Tracheal epithelial cell (primary cell): ENCODE results near the gene RIPOR3. TPM values are rescaled to one million over a fixed set of nuclear protein-coding genes. Genes with fewer than 3 reads are reported as not detected.

Source experiments
- total RNA-seq: library from RNA; depleted of rRNA; stranded (reverse); fragments of >200 nt; gene quantifications from 2 replicates; pipeline ENCODE4 v1.2.1, GENCODE V29; 2014

Gene RIPOR3, protein sequence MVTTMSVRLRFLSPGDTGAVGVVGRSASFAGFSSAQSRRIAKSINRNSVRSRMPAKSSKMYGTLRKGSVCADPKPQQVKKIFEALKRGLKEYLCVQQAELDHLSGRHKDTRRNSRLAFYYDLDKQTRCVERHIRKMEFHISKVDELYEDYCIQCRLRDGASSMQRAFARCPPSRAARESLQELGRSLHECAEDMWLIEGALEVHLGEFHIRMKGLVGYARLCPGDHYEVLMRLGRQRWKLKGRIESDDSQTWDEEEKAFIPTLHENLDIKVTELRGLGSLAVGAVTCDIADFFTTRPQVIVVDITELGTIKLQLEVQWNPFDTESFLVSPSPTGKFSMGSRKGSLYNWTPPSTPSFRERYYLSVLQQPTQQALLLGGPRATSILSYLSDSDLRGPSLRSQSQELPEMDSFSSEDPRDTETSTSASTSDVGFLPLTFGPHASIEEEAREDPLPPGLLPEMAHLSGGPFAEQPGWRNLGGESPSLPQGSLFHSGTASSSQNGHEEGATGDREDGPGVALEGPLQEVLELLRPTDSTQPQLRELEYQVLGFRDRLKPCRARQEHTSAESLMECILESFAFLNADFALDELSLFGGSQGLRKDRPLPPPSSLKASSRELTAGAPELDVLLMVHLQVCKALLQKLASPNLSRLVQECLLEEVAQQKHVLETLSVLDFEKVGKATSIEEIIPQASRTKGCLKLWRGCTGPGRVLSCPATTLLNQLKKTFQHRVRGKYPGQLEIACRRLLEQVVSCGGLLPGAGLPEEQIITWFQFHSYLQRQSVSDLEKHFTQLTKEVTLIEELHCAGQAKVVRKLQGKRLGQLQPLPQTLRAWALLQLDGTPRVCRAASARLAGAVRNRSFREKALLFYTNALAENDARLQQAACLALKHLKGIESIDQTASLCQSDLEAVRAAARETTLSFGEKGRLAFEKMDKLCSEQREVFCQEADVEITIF
- total RNA-seq, result 0.64 and 2.7 TPM in 2 replicates

GRCh38 chr20:50690650-50691572, at the start of gene RIPOR3:
Gene RIPOR3, minus strand, starts transcription at chr20:50691542. Its CDS starts 414 bp downstream, at chr20:50691128.

GRCh38 chr20:50731055-50731929, 40.0 kb upstream of the RIPOR3 start, which contains the start of gene PARD6B:
Gene PARD6B, plus strand, starts transcription at chr20:50731580. Its CDS starts 207 bp downstream, at chr20:50731787.

Other genes starting within 250 kb of the RIPOR3 start
- 21.5 and 31.3 TPM in 2 replicates for gene PTPN1, start 181.2 kb downstream of the RIPOR3 start, total RNA-seq
- 10.7 and 19.0 TPM in 2 replicates for gene PARD6B, start 40.0 kb upstream of the RIPOR3 start, total RNA-seq
- gene BCAS4, start 103.5 kb upstream of the RIPOR3 start, total RNA-seq, result 11.1 and 14.9 TPM in 2 replicates
- 22.7 and 37.9 TPM in 2 replicates for gene ADNP, start 239.9 kb upstream of the RIPOR3 start, total RNA-seq